Erythroblast (primary cell): ENCODE measurements around the gene ZNF334.

Experiments
- GATA1 ChIP-seq: IDR thresholded peaks from 2 replicates; pipeline ENCODE4 v1.6.1; 2011; ENCODE audit warnings: low read depth, mild to moderate bottlenecking, control low read depth, low read length, moderate library complexity
- POLR2A ChIP-seq: IDR thresholded peaks from 2 replicates; pipeline ENCODE4 v1.6.1; 2011; ENCODE audit warnings: mild to moderate bottlenecking, low read length

DNA sequence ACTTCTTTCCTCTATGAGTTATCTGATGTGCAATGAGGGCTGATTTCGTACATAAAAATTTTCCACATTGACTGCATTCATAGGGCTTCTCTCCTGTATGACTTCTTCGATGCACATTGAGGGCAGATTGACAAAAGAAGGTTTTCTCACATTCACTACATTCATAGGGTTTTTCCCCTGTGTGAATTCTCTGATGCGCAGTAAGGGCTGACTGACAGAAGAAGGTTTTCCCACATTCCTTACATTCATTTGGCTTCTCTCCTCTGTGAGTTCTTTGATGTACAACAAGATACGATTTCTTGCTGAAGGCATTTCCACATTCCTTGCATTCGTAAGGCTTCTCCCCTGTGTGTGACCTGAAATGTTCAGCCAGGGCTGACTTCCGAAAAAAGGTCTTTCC, 11.4 kb downstream of the ZNF334 start:
- TF ChIP-seq POLR2A = no peak
- TF ChIP-seq GATA1 = no peak
